ENCODE results near the gene DLGAP4.

DLGAP4 gene

DNA sequence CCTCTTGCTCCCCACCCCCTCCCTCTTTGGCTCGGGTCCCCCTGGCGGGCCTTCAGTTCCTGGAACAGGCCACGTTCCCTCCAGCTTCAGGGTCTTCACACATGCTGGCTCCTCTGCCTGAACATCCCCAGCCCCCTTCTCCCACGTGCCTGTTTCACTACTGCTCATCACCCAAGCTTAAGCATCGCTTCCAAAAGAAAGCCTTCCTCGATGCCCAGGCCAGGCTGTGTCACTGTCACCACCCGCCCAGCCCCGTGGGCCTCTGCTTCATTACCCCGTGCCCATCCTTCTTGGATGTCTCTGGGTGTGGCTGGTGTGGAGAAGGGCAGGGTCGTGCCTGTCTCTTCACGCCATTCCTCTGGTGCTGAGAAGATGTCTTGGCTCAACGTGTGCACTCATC lies 2.8 kb downstream of the DLGAP4 start:
- no peak for FAIRE-seq

GRCh38 chr20:36309643-36310042 lies 3.5 kb downstream of the DLGAP4 start:
- FAIRE-seq, result no peak

DNA sequence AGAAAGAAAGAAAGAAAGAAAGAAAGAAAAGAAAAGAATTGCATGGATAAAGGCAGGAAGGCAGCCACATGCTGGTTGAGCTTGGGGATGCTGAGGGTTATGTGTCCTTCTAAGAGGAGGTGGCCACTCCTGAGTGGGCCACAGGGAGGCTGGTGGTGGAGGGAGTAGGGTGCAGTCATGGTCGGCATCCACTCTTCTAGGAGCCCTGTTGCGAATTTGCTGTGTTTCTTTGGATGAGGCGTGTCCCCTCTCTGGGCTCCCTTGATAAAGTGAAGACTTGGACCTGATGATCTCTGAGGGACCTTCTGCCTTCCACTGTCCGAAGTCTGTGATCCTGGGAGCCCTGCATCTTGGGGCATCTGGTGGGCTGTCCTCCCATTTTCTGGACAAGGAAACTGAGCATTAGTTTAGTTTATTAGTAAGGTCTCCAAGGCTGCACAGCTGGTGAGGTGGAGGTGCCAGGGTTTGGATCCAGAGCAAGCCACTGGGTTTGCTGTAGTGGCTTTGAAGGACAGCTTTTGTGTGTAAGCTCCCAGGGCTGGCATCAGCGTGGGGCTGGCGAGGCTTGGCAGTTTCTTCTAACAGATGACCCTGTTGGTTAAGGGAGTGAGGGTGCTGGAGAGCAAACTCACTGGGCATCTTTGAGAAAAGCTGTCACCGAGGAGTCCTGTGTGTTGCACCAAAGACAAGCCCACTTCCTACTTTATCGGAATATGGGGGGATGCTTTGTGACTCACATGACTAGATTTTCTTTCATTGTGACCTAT lies 4.3 kb downstream of the DLGAP4 start:
- no peak for FAIRE-seq

- FAIRE-seq, result no peak
These were observed 5.2 kb downstream of the DLGAP4 start for GRCh38 chr20:36311141-36311853.

DNA sequence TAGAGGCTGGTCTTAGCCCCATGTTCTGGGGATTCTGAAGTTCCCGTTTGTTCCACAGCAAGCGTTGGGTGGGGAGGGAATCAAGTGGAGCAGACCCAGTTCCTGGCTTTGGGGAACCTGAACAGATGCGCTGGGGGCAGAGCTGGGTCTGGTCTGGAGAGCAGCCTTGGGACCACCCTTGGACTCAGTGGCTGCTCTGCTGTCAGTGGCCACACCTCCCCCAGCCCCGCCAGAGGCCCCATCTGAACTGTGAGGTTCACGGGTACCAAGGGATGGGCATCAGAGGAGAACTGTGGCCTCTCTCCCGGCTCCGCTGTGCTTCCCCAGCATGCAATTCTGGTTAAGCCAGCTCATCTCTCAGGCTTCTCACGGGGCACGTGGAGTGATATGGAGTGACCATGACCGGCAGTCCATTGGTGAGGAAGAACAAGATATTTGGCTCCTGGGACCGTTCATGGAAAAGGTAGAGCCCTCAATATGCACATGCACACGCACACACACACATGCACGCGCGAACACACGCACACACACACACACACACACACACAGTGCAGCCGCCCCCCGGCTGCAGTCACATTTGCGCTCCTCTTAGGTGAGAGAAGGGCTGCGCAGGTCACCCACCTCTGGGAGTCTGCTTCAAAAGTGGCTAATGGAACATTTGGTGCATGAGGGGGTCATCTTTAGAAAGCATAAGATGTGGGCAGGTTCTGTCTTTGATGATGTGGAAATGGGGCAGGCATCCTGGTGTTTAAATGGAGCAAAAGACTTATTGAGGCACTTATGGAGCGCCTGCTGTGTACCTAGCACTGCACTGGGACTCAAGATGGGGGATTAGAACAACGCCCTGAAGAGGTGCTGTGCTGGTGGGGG lies 6.0 kb downstream of the DLGAP4 start:
- no peak for FAIRE-seq

DNA sequence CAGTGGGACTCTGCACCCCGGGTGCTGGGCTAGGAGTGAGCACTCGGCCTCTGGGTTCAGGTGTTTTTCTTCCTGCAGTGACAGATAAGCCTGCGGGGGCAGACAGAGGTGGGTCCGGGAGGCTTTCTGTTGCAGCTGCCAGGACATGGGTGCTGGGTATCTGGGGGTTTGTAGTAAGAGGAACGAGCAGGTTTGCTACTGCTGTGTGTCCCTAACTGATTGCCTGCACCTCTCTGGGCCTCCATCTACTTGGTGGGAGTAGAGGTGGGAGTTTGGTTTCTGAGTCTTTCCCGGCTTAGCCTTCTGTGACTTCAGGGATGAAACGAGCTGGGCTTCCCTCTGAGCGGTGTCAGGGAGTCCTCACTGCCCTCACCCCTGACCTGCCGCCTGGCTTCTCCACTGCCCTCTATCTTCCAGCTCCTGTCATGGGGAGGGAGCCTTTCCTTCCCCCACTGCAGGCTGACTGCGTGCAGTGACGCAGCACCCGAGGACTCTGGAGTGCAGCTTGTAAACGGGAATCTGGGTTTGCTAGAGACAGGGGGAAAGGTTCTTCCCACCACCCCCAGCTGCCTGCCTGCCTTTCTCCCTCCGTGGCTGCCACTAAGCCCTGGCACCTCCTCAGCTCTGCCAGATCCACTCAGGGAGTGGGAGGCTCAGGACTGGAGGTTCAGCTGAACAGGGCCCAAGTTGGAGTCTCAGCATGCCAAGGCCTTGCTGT lies 6.7 kb downstream of the DLGAP4 start:
- no peak for FAIRE-seq

GRCh38 chr20:36313476-36313875 lies 7.3 kb downstream of the DLGAP4 start:
- no peak for FAIRE-seq

GRCh38 chr20:36313926-36314325 lies 7.8 kb downstream of the DLGAP4 start:
- FAIRE-seq, result no peak

- no peak for FAIRE-seq
These were observed 8.8 kb downstream of the DLGAP4 start for GRCh38 chr20:36314734-36315544.

DNA sequence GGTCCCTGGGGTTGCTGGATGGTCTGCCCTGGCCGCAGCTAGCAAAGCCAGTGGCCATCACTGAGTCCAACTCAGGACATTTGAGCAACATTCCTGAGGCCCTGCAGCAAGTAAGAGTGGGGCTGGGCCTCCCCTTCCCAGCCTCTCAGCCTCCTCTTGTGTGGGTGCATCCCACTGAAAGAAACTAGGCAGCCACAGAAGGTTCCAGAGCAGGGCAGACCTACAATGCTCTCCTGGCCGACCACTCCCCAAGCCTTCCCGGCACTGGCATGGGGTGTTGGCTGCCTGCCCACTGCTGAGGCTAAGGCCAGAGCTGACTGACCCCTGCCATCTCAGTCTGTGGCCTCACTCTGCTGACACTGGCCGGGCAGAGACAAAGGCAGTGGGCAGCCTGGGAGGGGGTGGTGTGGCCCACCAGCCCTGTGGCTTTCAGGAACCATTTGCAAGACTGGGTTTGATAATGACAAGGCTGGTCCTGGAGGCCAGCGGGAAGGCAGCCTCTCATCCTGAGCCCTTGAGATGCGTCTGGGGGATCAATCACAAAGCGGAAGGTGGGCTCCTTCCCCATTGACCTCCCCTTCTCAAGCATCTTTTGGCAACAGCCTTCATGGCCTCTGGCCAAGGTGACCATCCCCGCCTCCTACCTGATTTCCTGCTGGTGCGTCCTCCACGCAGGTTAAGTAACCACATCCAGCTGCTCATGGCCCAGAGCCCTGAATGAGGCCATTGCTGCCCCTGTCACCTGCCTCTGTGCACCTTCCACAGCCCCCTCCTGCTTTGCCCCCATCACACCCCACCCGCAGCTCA lies 9.6 kb downstream of the DLGAP4 start:
- FAIRE-seq, result no peak

DNA sequence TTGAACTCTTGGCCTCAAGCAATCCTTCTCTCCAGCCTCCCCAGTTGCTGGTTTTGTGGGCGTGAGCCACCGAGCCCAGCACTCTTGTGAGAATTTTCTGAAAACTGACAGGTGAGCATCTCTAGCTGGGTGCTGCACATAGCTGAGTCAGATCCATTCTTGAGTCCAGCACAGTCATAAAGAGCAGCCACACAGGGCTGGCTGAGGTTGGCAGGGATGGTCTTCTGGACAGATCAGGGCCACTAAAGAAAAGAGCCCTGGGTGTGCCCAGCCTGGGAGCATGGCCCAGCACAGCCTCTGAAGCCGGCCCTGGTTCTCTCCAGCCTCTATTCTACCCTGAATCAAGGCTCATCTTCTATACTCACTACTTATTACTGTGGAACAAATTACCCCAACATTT lies 11.5 kb downstream of the DLGAP4 start:
- no peak for FAIRE-seq

DNA sequence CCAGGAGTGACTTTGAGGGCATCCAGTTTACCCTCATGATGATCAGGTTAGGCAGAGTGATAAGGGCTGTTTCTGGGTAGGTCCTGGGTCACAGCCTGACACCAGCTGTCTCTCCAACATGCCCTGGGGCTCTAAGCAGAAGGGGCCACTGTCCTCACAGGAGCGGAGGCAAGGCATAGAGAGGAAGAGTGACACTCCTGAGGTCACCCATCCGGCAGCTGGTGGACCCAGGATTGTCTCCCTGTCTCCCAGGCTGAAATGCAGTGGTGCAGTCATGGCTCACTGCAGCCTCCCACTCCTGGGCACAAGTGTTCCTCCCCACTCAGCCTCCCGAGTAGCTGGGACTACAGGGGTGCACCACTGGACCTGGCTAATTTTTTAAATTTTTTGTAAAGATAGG lies 12.0 kb downstream of the DLGAP4 start:
- no peak for FAIRE-seq

GRCh38 chr20:36319356-36320260 lies 13.5 kb downstream of the DLGAP4 start:
- FAIRE-seq, result no peak

DNA sequence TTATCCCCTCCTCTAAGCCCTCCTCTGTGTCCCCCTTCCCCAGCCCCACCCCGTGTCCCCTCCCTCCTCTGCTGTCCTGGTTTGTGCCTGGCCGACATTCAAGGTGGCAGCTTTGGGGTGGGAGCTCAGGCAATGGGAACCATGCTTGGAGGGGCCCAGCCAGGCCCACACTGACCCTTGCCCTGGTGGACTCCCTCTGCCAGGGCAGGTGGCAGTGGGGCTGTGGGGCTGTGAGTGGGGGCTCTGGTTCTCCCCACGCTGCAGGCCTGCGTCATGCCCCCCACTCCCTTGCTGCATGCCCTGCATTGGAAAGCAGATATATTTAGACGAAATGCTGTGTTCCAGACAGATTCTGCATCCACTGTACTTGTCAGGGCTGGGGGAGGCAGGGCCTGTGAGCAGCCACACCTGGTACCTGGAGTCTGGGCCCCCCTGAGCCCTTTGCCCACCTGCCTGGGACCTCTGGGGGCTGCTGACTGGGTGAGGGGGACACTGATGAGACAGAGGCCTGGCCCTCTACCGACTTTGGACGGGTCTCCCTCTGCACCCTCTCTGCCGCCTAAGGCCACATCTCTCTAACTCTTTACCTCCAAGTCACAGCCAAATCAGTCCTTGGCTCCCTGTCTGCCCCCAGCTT lies 14.2 kb downstream of the DLGAP4 start:
- FAIRE-seq, result no peak

- no peak for FAIRE-seq
These were observed 15.0 kb downstream of the DLGAP4 start for GRCh38 chr20:36320898-36321695.

DNA sequence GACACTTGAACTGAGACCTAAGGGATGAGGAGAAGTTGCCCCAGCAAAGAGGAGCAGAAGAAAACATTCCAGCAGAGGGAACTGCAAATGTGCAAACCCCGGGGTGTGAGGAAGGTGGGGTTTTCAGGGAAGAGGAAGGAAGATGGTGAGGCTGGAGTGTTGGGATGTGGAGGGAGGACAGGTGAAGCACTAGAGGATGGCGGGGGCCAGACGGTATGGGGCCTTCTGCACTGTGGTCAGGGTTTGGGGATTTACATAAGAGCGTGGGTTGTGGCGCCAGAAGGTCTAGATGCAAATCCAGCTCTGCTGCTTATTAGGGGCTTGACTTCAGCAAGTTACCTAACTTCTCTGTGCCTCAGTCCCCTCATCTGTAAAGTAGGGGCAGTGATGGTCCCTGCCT lies 16.0 kb downstream of the DLGAP4 start:
- no peak for FAIRE-seq

DNA sequence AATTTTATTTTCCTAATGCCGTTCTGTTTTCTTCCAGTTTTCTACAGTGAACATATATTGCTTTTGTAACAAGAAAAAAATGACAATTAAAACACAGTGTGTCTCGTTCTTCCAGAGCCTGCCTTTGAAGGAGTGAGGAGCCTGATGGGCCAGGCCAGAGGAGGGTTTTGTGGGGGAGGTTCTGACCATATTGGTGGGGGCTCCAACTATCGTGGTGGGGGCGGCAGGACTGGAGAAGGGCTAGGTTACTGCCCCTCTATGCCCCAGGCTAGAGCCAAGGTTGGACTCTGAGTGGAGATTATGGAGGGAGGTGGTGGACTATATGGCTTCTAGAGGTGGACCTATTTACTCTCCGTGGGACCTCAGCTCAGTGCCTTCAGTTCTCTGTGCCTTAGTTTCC lies 24.0 kb downstream of the DLGAP4 start:
- FAIRE-seq, result no peak

DNA sequence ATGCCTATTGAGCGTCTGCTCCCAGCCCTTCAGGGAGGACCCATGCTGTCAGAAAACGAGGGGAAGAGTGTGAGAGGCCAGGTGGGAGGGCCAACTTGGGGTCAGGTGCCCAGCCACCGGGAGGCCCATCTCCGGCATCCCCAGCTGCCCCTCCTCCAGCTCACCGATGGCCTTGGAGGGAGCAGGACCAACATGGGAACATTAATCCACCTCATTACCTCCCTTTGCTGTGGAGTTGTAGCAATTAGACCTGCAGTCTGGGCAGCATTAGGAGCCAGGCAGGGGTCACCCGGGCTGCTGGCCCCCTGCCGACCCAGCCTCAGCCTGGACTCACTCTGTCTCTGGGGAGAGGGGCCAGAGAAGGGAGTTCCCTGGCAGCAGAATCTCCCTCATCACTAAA lies 25.1 kb downstream of the DLGAP4 start:
- no peak for FAIRE-seq

DNA sequence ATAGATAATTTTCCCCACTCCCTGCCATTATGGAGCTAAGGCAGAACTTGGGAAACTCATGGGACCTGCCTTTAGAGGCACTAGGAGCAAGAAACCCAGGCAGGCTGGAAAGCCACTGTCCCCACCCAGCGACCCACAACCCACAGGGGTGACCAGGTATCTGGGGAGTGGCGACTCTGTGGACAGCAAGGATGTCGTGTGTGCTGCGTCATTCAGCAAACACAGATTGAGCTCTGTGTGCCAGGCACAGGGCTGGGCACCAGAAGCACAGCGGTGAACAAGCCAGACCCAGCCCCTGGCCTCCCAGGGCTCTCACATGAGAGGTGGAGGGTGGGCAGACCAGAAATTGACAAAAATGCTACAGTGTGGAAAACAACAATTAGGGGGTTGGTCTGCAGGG lies 27.7 kb downstream of the DLGAP4 start:
- FAIRE-seq, result no peak

Data from endometrium (tissue), 2 donors.